GM12892 (cell line): ENCODE results near the gene PELI1.

Source experiments
- POLR2A ChIP-seq: IDR thresholded peaks from 2 replicates; pipeline ENCODE4 v1.6.1; 2011; ENCODE audit warnings: low read depth, low read length, control low read depth
- POLR2AphosphoS5 ChIP-seq: IDR thresholded peaks from 2 replicates; pipeline ENCODE4 v1.6.1; 2011; ENCODE audit warnings: low read depth, low read length, control low read depth
- TAF1 ChIP-seq: IDR thresholded peaks from 2 replicates; pipeline ENCODE4 v1.6.1; 2011; ENCODE audit warnings: low read depth, mild to moderate bottlenecking, control low read depth, low read length, borderline replicate concordance

- TF ChIP-seq POLR2A: no peak
- no peak for TF ChIP-seq TAF1
- no peak for TF ChIP-seq POLR2AphosphoS5
Observed at GRCh38 chr2:64080179-64080578, 64.0 kb downstream of the PELI1 start.
